GM18499 (cell line): ENCODE results near the gene PLK3.
"Not testable (repeated sequence)": the region's sequence is repeated elsewhere in the genome, so short reads cannot be mapped to it uniquely, and the experiment has no call there.

ENCODE experiments used
- ATAC-seq: cut with Tn5 transposase; IDR thresholded peaks from one replicate; pipeline ENCODE4 v1.9.1; 2021; ENCODE audit warnings: moderate number of reproducible peaks; ENCODE audit not compliant: insufficient read depth, unreplicated experiment

Gene PLK3

GRCh38 chr1:44826375-44827196, 26.4 kb downstream of the PLK3 start:
- no peak for ATAC-seq

- ATAC-seq, result no peak
These were observed 27.2 kb downstream of the PLK3 start for GRCh38 chr1:44827197-44828002.

- no peak for ATAC-seq
These were observed 27.9 kb downstream of the PLK3 start for GRCh38 chr1:44828003-44828651.

GRCh38 chr1:44828841-44829440, 28.8 kb downstream of the PLK3 start:
- no peak for ATAC-seq

GRCh38 chr1:44829506-44830384, 29.6 kb downstream of the PLK3 start:
- ATAC-seq, result no peak

GRCh38 chr1:44830900-44831304, 30.7 kb downstream of the PLK3 start:
- ATAC-seq, result no peak

GRCh38 chr1:44831516-44831915, 31.3 kb downstream of the PLK3 start:
- ATAC-seq, result no peak

- ATAC-seq, result no peak
These were observed 32.0 kb downstream of the PLK3 start for GRCh38 chr1:44832056-44832705.

GRCh38 chr1:44834328-44834727, 34.2 kb downstream of the PLK3 start:
- no peak for ATAC-seq

GRCh38 chr1:44835738-44836675, 35.8 kb downstream of the PLK3 start:
- no peak for ATAC-seq

GRCh38 chr1:44838294-44838693, 38.1 kb downstream of the PLK3 start:
- not testable (repeated sequence) for ATAC-seq

- no peak for ATAC-seq
These were observed 39.4 kb downstream of the PLK3 start for GRCh38 chr1:44839576-44839975.

GRCh38 chr1:44842486-44842861, 42.3 kb downstream of the PLK3 start:
- ATAC-seq, result no peak

GRCh38 chr1:44842862-44843655, 42.9 kb downstream of the PLK3 start, which contains the start of gene PTCH2:
TSS of gene PTCH2 (minus strand) at chr1:44843253. CDS start at chr1:44842932, 321 bp downstream.
- ATAC-seq, result no peak

- ATAC-seq, result no peak
These were observed 46.8 kb downstream of the PLK3 start for GRCh38 chr1:44846985-44847384.

GRCh38 chr1:44847845-44848244, 47.7 kb downstream of the PLK3 start:
- ATAC-seq, result no peak

GRCh38 chr1:44848456-44849181, 48.4 kb downstream of the PLK3 start:
- ATAC-seq, result no peak
